ENCODE measurements around the gene C11orf98. TPM values are rescaled to one million over a fixed set of nuclear protein-coding genes. Genes with fewer than 3 reads are reported as not detected.

C11orf98 gene
- total and polyA plus RNA-seq, 2 donors (not counting 3 experiments of a cell fraction or from before 2014, with no cell fraction given), result 39.5 to 61.0 TPM

DNA sequence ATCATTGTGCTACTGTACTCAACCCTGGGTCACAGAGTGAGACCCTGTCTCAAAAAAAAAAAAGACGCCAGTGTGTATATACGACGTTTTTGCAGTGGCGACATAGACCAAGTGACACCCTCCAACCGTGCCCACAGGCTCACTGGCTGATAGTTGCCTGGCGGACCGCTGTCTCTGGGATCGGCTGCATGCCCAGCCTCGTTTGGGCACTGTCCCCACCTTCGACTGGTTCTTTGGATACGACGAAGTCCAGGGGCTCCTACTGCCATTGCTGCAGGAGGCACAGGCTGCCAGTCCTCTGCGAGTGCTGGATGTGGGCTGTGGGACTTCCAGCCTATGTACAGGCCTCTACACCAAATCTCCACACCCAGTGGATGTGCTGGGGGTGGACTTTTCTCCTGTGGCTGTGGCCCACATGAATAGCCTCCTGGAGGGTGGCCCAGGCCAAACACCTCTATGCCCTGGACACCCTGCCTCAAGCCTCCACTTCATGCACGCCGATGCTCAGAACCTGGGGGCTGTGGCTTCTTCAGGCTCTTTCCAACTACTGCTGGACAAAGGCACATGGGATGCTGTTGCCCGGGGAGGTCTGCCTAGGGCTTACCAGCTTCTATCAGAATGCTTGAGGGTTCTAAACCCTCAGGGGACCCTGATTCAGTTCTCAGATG is 1.4 kb upstream of the C11orf98 start:
- Histone ChIP-seq H3K4me3 (replicated peaks in 1 of 3; ENCODE audit: insufficient read depth in 1 of 3, low read depth in 1 of 3, low read length in 3 of 3) (peak overlapping the region; percentile 42 to 83 (median 59)), H3K79me2 (ENCODE audit: control insufficient read depth, insufficient read depth, low read length) (peaks cover 38% of the 10 kb centered on the region), H2AFZ (ENCODE audit: low read depth, low read length) (no peak overlapping the region), H3K27me3 (ENCODE audit: control insufficient read depth in 2 of 2, insufficient read depth in 2 of 2, low read length in 2 of 2) (no peaks in the 10 kb centered on the region), H3K27ac (ENCODE audit: insufficient read depth, low read depth, low read length) (no peak overlapping the region), H3K9ac (replicated peaks; ENCODE audit: extremely low read depth, insufficient read depth, low read length) (peak overlapping the region; percentile 69), H3K4me1 (ENCODE audit: control insufficient read depth, extremely low read depth, insufficient read depth, low read length) (peaks cover 20% of the 10 kb centered on the region), H3K4me2 (ENCODE audit: insufficient read depth, low read length) (peak overlapping the region; percentile 83), H3K36me3 (ENCODE audit: control insufficient read depth in 2 of 2, extremely low read depth in 1 of 2, insufficient read depth in 2 of 2, low read length in 2 of 2) (peaks cover 0 to 2% of the 10 kb centered on the region in 2 experiments), H4K20me1 (replicated peaks; ENCODE audit: control insufficient read depth, extremely low read depth, insufficient read depth, low read length) (no peaks in the 10 kb centered on the region), H3K9me1 (replicated peaks; ENCODE audit: control insufficient read depth, extremely low read depth, insufficient read depth, low read length) (no peaks in the 10 kb centered on the region), H3K9me3 (replicated peaks; ENCODE audit: control insufficient read depth, insufficient read depth, low read length) (no peaks in the 10 kb centered on the region)
- FAIRE-seq (peak; percentile 28), DNase-seq (ENCODE audit: low read depth, low spot score) (no peak)
- dilution Hi-C loops (cut with MboI; ENCODE audit: extremely low pct_ligation_motif_present, low sequenced_read_pairs) (no loop called here), intact Hi-C loops (cut with micrococcal nuclease) (loop anchor here (5.0 kb wide), 1 partner anchor 41 kb away; the partner anchor contains the start of genes BSCL2 and GNG3)
- ChIA-PET CTCF (interaction anchor here (1.2 to 2.4 kb wide), 5 partner anchors 13 to 28 kb away, joined by 3 to 15 read pairs (median 10); partner anchors contain the start of gene INTS5), POLR2A (interaction anchor here (1.4 to 2.2 kb wide), 9 partner anchors 14 to 92 kb away, joined by 5 to 41 read pairs (median 18); partner anchors contain the start of genes EEF1G, GANAB, HNRNPUL2 and MTA2)
- no TSS peak for BruUV-seq (replicated peaks)
- TF ChIP-seq MYC (IDR thresholded peaks at IDR 0.05; ENCODE audit: low read depth, low read length) (no peak), POLR2A (IDR thresholded peaks at IDR 0.05; ENCODE audit: low read depth, low read length) (peak; percentile 52), POLR2AphosphoS5 (IDR thresholded peaks at IDR 0.05; ENCODE audit: insufficient read depth, low read depth, low read length) (peak; percentile 65)

DNA sequence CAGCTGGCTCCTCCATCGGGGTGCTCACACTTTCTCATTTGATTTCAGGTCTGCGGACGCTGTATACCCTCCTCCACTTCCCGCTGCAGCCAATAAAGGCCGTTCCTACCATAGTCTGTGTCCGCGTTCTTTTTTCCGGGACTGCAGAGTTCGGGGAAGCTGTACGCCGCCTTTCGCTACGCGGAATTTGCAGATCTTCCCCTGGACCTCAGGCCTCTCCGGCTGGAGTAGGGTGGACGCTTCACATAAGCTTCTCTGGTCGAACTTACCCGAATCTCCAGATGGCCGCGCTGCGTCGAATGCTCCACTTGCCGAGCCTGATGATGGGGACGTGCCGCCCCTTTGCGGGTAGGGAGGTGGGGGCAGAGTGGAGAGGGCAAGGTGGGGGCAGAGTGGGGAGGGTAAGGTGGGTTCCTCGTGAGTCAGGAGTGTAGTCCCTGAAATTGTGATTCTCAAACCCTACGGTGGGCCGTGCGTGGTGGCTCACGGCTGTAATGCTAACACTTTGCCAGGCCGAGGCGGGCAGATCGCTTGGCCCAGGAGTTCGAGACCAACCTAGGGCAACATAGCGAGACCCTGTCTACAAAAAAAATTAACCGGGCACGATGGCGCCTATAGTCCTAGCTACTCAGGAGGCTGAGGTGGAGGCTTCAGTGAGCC is 719 bp upstream of the C11orf98 start:
- H3K79me2 ChIP-seq (ENCODE audit: control insufficient read depth, insufficient read depth, low read length), result peaks cover 33% of the 10 kb centered on the region
- ChIA-PET CTCF (interaction anchor here (0.9 to 2.5 kb wide), 14 partner anchors 10 to 271 kb away, joined by 3 to 15 read pairs (median 6); partner anchors contain the start of genes B3GAT3, BSCL2, GNG3 and INTS5), POLR2A (interaction anchor here (0.8 to 2.2 kb wide), 30 partner anchors 9 to 327 kb away, joined by 3 to 71 read pairs (median 8); partner anchors contain the start of genes AHNAK, B3GAT3, EEF1G and EML3)
- no peaks in the 10 kb centered on the region for H3K9me3 ChIP-seq (replicated peaks; ENCODE audit: control insufficient read depth, insufficient read depth, low read length)
- FAIRE-seq, result peak; percentile 35
- no peak for DNase-seq (ENCODE audit: low read depth, low spot score)
- H4K20me1 ChIP-seq (replicated peaks; ENCODE audit: control insufficient read depth, extremely low read depth, insufficient read depth, low read length), result no peaks in the 10 kb centered on the region
- peak overlapping the region; percentile 69 for H3K9ac ChIP-seq (replicated peaks; ENCODE audit: extremely low read depth, insufficient read depth, low read length)
- dilution Hi-C loops (cut with MboI; ENCODE audit: extremely low pct_ligation_motif_present, low sequenced_read_pairs), result no loop called here
- BruUV-seq (replicated peaks), result no TSS peak
- H2AFZ ChIP-seq (ENCODE audit: low read depth, low read length), result no peak overlapping the region
- peaks cover 0 to 2% of the 10 kb centered on the region in 2 experiments for H3K36me3 ChIP-seq (ENCODE audit: control insufficient read depth in 2 of 2, extremely low read depth in 1 of 2, insufficient read depth in 2 of 2, low read length in 2 of 2)
- no peak for TF ChIP-seq GATA2 (IDR thresholded peaks at IDR 0.05; ENCODE audit: insufficient read depth, insufficient read length, low read depth, low read length)
- TF ChIP-seq, protein P1, sequence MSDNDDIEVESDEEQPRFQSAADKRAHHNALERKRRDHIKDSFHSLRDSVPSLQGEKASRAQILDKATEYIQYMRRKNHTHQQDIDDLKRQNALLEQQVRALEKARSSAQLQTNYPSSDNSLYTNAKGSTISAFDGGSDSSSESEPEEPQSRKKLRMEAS (IDR thresholded peaks at IDR 0.05; ENCODE audit: insufficient read depth, insufficient read length), result no peak
- TF ChIP-seq POLR2AphosphoS5 (IDR thresholded peaks at IDR 0.05; ENCODE audit: insufficient read depth, low read depth, low read length), result no peak
- TF ChIP-seq JUN (IDR thresholded peaks at IDR 0.05; ENCODE audit: borderline replicate concordance, insufficient read depth, insufficient read length, low read depth), result no peak
- no peak for TF ChIP-seq FOS (IDR thresholded peaks at IDR 0.05; ENCODE audit: borderline replicate concordance, insufficient read depth, low read length)
- TF ChIP-seq POLR2A (IDR thresholded peaks at IDR 0.05; ENCODE audit: low read depth, low read length), result no peak
- TF ChIP-seq, protein P2, sequence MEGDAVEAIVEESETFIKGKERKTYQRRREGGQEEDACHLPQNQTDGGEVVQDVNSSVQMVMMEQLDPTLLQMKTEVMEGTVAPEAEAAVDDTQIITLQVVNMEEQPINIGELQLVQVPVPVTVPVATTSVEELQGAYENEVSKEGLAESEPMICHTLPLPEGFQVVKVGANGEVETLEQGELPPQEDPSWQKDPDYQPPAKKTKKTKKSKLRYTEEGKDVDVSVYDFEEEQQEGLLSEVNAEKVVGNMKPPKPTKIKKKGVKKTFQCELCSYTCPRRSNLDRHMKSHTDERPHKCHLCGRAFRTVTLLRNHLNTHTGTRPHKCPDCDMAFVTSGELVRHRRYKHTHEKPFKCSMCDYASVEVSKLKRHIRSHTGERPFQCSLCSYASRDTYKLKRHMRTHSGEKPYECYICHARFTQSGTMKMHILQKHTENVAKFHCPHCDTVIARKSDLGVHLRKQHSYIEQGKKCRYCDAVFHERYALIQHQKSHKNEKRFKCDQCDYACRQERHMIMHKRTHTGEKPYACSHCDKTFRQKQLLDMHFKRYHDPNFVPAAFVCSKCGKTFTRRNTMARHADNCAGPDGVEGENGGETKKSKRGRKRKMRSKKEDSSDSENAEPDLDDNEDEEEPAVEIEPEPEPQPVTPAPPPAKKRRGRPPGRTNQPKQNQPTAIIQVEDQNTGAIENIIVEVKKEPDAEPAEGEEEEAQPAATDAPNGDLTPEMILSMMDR (IDR thresholded peaks at IDR 0.05; ENCODE audit: extremely low read depth in 1 of 2, insufficient read depth in 1 of 2, low read depth in 1 of 2, low read length in 2 of 2), result no peak
- no peak for TF ChIP-seq EZH2 (IDR thresholded peaks at IDR 0.05; ENCODE audit: borderline replicate concordance, low read depth, low read length, severe bottlenecking)
- no peak for TF ChIP-seq MYC (IDR thresholded peaks at IDR 0.05; ENCODE audit: low read depth, low read length)
- H3K9me1 ChIP-seq (replicated peaks; ENCODE audit: control insufficient read depth, extremely low read depth, insufficient read depth, low read length), result no peaks in the 10 kb centered on the region
- intact Hi-C loops (cut with micrococcal nuclease), result loop anchor here (1.0 to 5.0 kb wide), 4 partner anchors 12 to 53 kb away; partner anchors contain the start of genes BSCL2, EML3, GNG3 and INTS5
- peak overlapping the region; percentile 44 for H3K27ac ChIP-seq (ENCODE audit: insufficient read depth, low read depth, low read length)
- peaks cover 16% of the 10 kb centered on the region for H3K4me1 ChIP-seq (ENCODE audit: control insufficient read depth, extremely low read depth, insufficient read depth, low read length)
- peak overlapping the region; percentile 83 for H3K4me2 ChIP-seq (ENCODE audit: insufficient read depth, low read length)
- H3K27me3 ChIP-seq (ENCODE audit: control insufficient read depth in 2 of 2, insufficient read depth in 2 of 2, low read length in 2 of 2), result no peaks in the 10 kb centered on the region
- peak overlapping the region; percentile 42 to 83 (median 59) for H3K4me3 ChIP-seq (replicated peaks in 1 of 3; ENCODE audit: insufficient read depth in 1 of 3, low read depth in 1 of 3, low read length in 3 of 3)

All from endothelial cell of umbilical vein (primary cell).